ENCODE measurements around the gene ZNF503. TPM values are rescaled to one million over a fixed set of nuclear protein-coding genes. Genes with fewer than 3 reads are reported as not detected.

Gene ZNF503
- total and polyA plus RNA-seq, 2 donors from 2014 or later, result 34.7 to 45.8 TPM

GRCh38 chr10:75350791-75351190, 50.8 kb downstream of the ZNF503 start:
- Histone ChIP-seq H3K9ac (ENCODE audit: low read length in 3 of 3) (no peak overlapping the region), H3K4me1 (ENCODE audit: control insufficient read depth in 2 of 3, insufficient read depth in 2 of 3, low read depth in 1 of 3, low read length in 3 of 3) (no peaks in the 10 kb centered on the region), H3K27ac (ENCODE audit: low read depth in 2 of 2, low read length in 2 of 2) (no peak overlapping the region), H3K4me3 (ENCODE audit: low read length in 3 of 3) (no peak overlapping the region), H3K27me3 (ENCODE audit: control insufficient read depth, insufficient read depth, low read length) (no peaks in the 10 kb centered on the region), H3K9me3 (ENCODE audit: control insufficient read depth in 2 of 3, insufficient read depth in 1 of 3, low read length in 3 of 3) (peaks cover 0 to 3% (median 0%) of the 10 kb centered on the region in 3 donors), H3K36me3 (ENCODE audit: control insufficient read depth in 2 of 3, insufficient read depth in 3 of 3, low read length in 3 of 3) (no peaks in the 10 kb centered on the region)
- DNase-seq, result no peak
- TF ChIP-seq CTCF (IDR thresholded peaks at IDR 0.05; ENCODE audit: borderline replicate concordance, extremely low read depth, insufficient read depth), result no peak
- intact Hi-C loops (cut with DNase I), result no loop called here
- no peak for FAIRE-seq

Other genes with a start within 250 kb of the ZNF503 start
- gene VDAC2, start 191.0 kb downstream of the ZNF503 start, total RNA-seq, result 128 TPM
- 211 TPM for gene VDAC2, start 191.0 kb downstream of the ZNF503 start, polyA plus RNA-seq (ENCODE audit: insufficient read depth, low read depth, low replicate concordance)
- 26.6 TPM for gene COMTD1, start 165.8 kb downstream of the ZNF503 start, total RNA-seq
- 65.3 TPM for gene COMTD1, start 165.8 kb downstream of the ZNF503 start, polyA plus RNA-seq (ENCODE audit: insufficient read depth, low read depth, low replicate concordance)
- gene LRMDA, start 29.9 kb upstream of the ZNF503 start, total RNA-seq, result 23.2 TPM
- gene LRMDA, start 29.9 kb upstream of the ZNF503 start, polyA plus RNA-seq (ENCODE audit: insufficient read depth, low read depth, low replicate concordance), result 48.6 TPM